A172 (cell line): ENCODE data around the gene LRRK2. TPM values are rescaled to one million over a fixed set of nuclear protein-coding genes. Genes with fewer than 3 reads are reported as not detected.
A peak's percentile ranks its signal among the peaks of the same experiment; 100 is the strongest.
"Not testable (repeated sequence)": the region's sequence is repeated elsewhere in the genome, so short reads cannot be mapped to it uniquely, and the experiment has no call there.

Experiments
- DNase-seq: peaks from one replicate; pipeline ENCODE4 v3.0.0-alpha.2; 2015; ENCODE audit warnings: low spot score
- total RNA-seq: library from RNA; depleted of rRNA; stranded (reverse); fragments of >200 nt; shearing (Covaris generic); gene quantifications from 2 replicates; pipeline ENCODE4 v1.2.3, GENCODE V29; 2014

The LRRK2 gene
- total RNA-seq, 1 experiment from 2014 or later: 4.2 TPM

DNA sequence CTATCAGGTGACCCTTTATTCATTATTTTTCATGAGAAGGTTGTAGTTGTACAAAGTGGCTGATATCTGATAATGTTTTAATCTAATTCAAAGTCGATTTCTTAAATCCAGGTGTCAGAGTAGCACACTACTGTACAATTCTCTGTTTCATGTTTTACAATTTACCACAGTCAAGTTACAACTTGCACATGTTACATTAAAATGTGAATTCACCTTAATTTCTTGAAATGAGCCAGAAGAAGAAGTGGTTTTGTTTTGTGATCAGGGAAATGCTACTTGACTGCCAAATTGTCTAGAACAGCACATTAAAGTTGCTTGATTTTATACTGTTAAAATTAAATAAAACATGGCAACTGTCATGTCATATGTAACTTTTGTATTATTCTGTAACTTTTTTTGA lies 23.2 kb downstream of the LRRK2 start:
- DNase-seq: no peak

- peak; percentile 11 for DNase-seq
Measured at GRCh38 chr12:40248585-40249297, 23.9 kb downstream of the LRRK2 start.

GRCh38 chr12:40250652-40251051 lies 25.9 kb downstream of the LRRK2 start:
- DNase-seq: not testable (repeated sequence)

DNA sequence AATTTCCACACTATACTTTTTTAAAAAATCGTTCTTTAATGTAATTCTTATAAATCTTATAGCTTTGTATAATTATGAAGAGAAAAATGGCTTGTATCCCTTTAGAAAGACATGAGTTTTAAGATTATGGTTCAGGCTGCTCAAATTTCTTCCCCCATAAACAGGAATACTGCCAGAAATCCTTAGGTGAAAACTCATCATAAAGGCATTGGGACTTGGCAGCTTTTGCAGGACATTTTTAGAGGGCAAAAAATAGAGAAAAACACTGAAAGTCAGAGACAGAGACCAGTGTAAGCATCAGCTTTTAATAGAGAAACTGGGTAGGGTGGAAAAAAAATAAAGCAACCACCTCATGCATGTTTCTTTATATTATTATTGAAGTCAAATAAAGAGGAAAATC lies 29.1 kb downstream of the LRRK2 start:
- DNase-seq: no peak

DNA sequence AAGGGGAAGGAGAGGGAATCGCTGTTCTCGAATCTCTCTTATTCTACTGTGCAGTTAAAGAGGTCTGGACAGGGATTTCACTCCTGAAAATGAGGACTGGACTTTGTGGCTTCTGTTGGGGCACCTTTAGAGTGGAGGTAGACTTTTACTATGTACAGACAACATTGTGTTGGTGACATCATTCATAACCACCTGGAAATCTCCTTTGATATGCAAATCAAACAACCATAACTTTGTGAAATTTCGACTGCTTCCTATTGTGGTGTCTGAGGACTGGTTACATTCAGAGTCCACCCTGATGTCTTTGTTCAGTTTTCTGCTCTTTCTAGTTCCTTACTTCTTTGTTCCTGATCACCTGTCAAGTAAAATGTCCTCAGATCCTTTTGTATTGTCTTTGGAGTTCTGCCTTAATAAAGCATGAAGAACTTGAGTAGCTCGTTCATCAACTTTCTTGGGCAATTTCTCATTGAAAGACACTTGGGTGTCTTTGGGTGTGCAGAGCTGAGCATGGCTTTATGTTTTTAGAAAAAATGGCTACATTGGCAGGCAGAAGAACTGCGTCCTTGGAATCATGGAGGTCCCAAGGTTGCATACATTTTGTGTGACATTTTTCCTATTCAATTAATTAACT lies 29.8 kb downstream of the LRRK2 start:
- DNase-seq: no peak

DNA sequence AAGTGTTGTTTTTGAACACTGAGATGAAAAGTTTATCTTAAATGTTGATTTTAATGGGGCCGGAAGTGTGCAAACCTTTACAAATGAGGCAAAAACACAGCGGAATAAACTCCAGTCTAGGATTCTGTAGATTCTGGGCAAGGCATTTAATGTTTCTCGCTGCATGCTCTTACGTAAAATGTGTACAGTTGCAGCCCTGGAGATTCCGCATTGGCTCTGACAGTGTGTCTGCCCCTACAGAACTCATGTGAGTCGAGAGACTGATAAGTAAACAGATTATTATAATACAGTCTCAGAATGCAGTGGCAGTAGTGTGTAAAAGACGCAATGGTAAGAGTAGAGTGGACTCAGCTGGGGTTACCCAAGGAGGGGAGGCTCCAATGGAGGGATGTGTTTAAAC lies 33.6 kb downstream of the LRRK2 start:
- no peak for DNase-seq

GRCh38 chr12:40261937-40262336 lies 37.1 kb downstream of the LRRK2 start:
- no peak for DNase-seq

GRCh38 chr12:40262657-40263056 lies 37.9 kb downstream of the LRRK2 start:
- DNase-seq: no peak

DNA sequence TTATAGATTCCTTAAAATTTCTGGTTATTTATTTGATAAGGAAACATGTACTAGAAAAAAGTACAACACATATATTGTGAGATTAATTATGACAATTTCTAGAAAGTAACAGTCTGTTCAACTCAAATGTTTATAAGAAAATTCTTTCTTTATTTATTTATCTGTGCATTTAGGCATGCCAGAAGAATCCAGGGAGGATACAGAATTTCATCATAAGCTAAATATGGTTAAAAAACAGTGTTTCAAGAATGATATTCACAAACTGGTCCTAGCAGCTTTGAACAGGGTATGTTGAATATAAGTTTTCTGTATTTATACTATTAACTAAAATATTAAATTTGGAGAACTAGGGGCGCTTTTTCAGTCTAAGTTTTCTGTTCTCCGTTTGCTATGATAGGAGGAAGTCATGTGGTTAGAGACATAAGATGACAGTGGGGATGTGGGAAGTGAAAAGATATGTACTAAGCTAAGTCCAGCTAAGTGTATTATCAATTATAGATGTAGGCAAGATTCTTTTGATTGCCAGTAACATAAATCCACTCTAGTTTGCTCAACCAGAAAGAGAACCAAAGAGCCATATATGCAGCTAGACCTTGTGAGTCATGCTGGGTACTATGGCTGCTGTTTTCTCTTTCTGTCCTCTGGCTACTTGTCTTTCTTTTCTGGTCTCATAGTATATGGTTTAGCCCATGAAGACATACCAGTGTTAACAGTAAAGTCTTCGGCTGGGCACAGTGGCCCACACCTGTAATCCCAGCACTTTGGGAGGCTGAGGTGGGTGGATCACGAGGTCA lies 39.0 kb downstream of the LRRK2 start:
- no peak for DNase-seq

DNA sequence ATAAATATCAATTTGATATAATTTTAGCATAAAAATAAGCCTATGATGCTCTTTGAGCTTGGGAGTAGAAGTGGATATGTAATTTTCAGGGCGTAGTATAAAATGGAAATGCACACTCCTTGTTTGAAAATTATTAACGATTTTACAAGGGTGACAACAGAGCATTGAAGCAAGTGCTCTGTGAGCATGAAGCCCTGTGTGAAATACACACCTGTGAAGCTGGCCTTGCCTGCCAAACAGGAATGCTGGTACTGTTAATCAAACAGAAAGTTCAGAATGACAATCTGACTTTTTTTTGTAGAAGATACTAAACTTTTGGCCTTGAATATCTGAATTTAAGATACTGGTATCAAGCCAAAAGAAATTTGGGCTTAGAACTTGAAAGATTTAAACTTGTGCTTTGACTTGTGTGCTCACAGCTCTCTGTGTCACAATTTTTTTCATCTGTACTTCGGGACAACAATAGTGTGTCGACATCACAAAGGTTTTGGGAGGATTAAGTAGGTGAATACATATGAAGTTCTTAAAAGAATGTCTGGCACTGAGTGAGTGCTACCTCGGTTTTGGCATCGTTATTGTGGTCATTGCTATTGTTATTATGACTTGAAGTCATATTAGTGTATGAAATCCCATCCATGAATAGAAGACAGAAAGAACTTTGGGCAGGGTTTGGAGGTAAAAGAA lies 47.3 kb downstream of the LRRK2 start:
- DNase-seq: no peak

DNA sequence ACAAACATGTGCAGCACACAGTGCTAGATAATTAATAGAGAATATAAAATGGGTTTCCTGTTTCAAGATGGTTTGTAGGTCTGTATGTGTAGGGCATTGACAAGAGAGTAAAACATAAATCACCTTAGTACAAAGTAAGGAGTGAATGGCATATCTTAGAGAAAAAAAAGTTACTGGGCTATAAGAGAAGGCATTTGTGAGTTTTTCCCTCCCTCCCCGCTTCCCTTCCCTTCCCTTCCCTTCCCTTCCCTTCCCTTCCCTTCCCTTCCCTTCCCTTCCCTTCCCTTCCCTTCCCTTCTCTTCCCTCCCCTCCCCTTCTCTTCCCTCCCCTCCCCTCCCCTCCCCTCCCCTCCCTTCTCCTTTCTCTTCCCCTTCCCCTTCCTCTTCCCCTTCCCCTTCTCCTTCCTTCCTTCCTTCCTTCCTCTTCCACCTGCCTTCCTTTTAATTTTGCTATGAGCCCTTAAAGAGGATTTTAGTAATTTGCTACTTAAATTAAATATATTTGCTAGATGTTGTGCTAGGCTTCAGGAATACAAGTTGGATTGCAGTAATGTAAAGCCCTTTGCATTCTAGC lies 57.1 kb downstream of the LRRK2 start:
- DNase-seq: no peak

- no peak for DNase-seq
Measured at GRCh38 chr12:40286583-40286982, 61.8 kb downstream of the LRRK2 start.

GRCh38 chr12:40287369-40287975 lies 62.7 kb downstream of the LRRK2 start:
- no peak for DNase-seq

DNA sequence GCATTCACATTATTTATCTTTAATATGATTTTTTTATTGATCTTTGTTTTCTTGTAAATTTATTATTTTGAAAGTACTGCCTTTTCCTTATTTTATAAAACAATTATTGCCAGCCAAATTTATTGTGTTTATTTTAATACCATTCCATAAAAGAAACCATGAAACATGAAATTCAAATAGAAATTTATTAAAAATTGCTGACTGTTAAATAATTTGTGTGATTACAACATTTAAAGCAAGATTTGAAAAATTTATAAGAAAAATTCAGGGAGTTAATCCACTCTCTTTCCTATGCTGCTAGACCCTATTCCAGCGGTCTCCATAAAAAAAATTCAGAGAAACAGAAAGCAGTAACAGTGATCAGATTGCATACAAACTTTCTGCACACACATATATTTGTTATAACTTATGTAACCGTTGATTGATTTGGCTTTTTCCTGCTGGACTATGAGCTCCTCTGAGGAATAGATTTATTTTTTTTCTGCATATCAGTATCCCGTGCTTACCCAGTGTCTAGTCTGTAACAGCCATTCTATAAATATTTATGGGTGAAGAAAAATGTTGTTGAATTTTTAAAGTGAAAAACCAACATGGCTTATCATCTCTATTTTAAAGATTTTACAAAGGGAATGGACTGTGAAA lies 68.1 kb downstream of the LRRK2 start:
- no peak for DNase-seq

DNA sequence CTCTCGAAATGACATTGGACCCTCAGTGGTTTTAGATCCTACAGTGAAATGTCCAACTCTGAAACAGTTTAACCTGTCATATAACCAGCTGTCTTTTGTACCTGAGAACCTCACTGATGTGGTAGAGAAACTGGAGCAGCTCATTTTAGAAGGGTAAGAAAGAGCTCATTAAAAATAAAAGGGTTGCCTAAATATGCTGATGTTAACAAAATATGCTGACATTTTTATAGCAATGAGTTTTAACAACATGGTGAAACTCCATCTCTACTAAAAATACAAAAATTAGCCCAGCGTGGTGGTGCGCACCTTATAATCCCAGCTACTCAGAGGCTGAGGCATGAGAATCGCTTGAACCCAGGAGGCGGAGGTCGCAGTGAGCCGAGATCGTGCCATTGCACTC lies 73.5 kb downstream of the LRRK2 start:
- no peak for DNase-seq

- DNase-seq: no peak
Measured at GRCh38 chr12:40300490-40300889, 75.7 kb downstream of the LRRK2 start.

DNA sequence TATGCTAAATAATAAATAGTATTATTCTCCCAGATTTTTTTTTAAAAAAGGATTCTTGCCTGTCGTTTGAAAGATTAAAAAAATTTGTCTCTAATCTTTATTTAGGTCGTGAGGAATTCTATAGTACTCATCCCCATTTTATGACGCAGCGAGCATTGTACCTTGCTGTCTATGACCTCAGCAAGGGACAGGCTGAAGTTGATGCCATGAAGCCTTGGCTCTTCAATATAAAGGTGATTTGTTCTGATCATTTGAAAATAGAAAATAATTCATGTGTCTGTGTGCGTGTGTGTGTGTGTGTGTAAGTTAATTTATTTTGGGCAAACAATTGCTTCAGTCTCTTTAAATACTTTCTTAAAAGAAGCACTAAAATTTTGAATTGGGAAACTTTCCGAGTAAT lies 84.2 kb downstream of the LRRK2 start:
- no peak for DNase-seq

DNA sequence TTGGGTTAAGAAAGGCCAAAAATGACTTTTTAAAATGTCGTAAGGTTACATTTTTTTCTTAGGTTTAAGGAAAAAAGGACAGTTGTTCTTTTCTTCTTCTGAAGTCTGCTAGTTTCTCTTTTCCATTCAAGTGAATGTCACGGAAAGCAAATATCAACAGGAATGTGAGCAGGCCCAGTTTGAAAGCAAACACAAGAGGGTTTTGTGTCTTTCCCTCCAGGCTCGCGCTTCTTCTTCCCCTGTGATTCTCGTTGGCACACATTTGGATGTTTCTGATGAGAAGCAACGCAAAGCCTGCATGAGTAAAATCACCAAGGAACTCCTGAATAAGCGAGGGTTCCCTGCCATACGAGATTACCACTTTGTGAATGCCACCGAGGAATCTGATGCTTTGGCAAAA lies 85.4 kb downstream of the LRRK2 start:
- no peak for DNase-seq

DNA sequence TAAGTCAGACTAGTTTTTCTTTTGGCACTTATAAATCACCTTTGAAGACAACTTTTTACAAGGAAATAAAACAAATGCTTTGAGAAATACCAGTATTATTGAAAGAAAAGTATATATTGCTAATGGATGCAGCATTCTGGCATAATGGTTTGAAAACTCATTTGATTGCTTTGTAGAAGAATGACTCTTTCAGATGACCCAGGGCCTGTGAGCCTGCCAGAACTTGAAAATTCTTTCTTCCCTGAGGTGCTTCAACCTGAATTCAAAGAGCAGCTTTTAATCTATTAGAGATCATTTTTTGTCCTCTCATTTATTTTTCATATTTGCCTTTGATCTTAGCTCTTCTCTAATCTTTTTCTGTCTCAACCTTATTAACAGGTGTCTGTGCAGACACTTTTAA lies 87.4 kb downstream of the LRRK2 start:
- no peak for DNase-seq

DNA sequence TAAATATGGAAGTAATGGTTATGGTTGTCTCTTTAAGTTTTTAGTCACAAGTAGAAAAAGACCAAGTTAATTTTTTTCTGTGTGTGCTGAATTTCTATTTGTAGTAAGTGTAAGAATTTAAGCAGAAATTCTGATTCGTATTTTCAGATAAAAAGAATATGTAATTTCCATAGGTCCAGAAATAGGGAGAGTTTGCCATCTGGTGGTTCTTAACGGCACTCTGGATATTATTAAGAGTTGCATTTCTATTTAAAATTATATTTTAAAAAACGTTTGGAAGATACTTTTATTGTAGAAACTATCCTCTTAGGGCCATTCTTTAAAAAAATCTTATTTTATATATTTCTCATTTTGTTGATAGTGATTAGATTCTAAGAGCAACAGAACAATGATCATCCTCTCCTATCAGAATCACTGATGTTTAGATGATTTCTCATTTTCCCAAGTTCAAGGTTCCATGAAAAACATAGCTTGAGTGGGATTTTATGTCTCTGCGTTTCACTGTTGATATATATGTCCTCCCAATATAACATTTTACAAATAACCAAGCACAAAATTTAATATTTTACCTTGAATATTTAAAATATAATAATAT lies 88.3 kb downstream of the LRRK2 start:
- DNase-seq: no peak

GRCh38 chr12:40313928-40314327 lies 89.1 kb downstream of the LRRK2 start:
- DNase-seq: no peak
